ENCODE measurements around the gene PRMT6.

Gene PRMT6

DNA sequence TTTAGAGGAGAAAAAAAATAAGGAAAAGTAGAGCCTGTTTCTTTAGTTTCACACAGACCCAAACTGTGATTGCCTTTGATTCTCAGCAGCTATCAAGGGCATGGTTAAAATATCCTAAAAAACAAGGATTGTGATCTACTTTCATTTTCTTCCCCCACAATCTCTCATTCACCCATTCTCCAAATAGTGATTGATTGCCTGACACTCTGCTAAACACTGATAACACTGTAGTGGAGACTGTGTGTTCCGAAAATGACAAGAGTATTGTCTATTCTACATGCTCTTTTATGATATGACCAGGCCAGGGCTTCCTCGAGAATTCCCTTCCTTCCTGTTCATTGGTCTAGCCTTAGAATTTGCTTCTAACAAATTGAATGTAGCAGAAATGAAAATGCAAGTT is 40.2 kb downstream of the PRMT6 start:
- H3K79me2 ChIP-seq (ENCODE audit: insufficient read depth, low read length) = no peaks in the 10 kb centered on the region
- H3K36me3 ChIP-seq (ENCODE audit: insufficient read depth, low read length) = no peaks in the 10 kb centered on the region
- no peaks in the 10 kb centered on the region for H3K9me3 ChIP-seq (ENCODE audit: low read length)
- H3K4me3 ChIP-seq (ENCODE audit: low read depth, low read length, poor library complexity, severe bottlenecking) = no peak overlapping the region
- H3K27ac ChIP-seq (ENCODE audit: low read depth, low read length, poor library complexity, severe bottlenecking) = no peak overlapping the region
- H3K4me1 ChIP-seq (ENCODE audit: insufficient read depth, low read length, severe bottlenecking) = no peaks in the 10 kb centered on the region
- TF ChIP-seq, protein P1, sequence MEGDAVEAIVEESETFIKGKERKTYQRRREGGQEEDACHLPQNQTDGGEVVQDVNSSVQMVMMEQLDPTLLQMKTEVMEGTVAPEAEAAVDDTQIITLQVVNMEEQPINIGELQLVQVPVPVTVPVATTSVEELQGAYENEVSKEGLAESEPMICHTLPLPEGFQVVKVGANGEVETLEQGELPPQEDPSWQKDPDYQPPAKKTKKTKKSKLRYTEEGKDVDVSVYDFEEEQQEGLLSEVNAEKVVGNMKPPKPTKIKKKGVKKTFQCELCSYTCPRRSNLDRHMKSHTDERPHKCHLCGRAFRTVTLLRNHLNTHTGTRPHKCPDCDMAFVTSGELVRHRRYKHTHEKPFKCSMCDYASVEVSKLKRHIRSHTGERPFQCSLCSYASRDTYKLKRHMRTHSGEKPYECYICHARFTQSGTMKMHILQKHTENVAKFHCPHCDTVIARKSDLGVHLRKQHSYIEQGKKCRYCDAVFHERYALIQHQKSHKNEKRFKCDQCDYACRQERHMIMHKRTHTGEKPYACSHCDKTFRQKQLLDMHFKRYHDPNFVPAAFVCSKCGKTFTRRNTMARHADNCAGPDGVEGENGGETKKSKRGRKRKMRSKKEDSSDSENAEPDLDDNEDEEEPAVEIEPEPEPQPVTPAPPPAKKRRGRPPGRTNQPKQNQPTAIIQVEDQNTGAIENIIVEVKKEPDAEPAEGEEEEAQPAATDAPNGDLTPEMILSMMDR (IDR thresholded peaks at IDR 0.05; ENCODE audit: low read length) = no peak
- no peak for TF ChIP-seq EZH2 (IDR thresholded peaks at IDR 0.05; ENCODE audit: borderline replicate concordance, low read length)
- no peaks in the 10 kb centered on the region for H4K20me1 ChIP-seq (ENCODE audit: insufficient read depth, low read length)
- H3K27me3 ChIP-seq (ENCODE audit: insufficient read depth, low read length) = no peaks in the 10 kb centered on the region
- no peak overlapping the region for H2AFZ ChIP-seq (ENCODE audit: low read length)
- no peaks in the 10 kb centered on the region for H3K9me2 ChIP-seq (ENCODE audit: low read depth, low read length)
- H3K9ac ChIP-seq (ENCODE audit: low read length) = no peak overlapping the region
- H3K4me2 ChIP-seq (ENCODE audit: low read length) = no peak overlapping the region
- H3F3A ChIP-seq (ENCODE audit: insufficient read depth, low read length) = no peaks in the 10 kb centered on the region

DNA sequence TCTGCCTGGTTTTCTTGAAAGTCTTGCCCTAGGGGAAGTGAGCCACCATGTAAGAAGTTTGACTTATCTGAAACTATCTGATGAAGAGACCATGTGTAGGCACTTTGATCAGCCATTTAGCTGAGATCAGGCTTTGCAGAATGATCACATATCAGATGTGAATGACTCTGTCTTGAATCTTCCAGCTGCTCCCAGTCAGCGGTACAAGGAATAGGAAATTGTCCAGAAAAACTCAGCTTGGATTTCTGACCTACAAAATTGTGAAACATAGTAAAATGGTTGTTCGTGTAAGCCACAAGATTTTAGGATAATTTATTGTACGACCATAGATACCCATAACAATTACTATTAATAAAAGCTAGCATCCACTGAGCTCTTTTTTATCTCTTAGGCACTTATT is 42.5 kb downstream of the PRMT6 start:
- H3K27me3 ChIP-seq (ENCODE audit: insufficient read depth, low read length) = no peaks in the 10 kb centered on the region
- H3K36me3 ChIP-seq (ENCODE audit: insufficient read depth, low read length) = no peaks in the 10 kb centered on the region
- H3K9me2 ChIP-seq (ENCODE audit: low read depth, low read length) = no peaks in the 10 kb centered on the region
- no peaks in the 10 kb centered on the region for H3K9me3 ChIP-seq (ENCODE audit: low read length)
- H3F3A ChIP-seq (ENCODE audit: insufficient read depth, low read length) = no peaks in the 10 kb centered on the region
- no peaks in the 10 kb centered on the region for H4K20me1 ChIP-seq (ENCODE audit: insufficient read depth, low read length)
- TF ChIP-seq, protein P1 (IDR thresholded peaks at IDR 0.05; ENCODE audit: low read length) = no peak
- no peak for TF ChIP-seq EZH2 (IDR thresholded peaks at IDR 0.05; ENCODE audit: borderline replicate concordance, low read length)
- H3K79me2 ChIP-seq (ENCODE audit: insufficient read depth, low read length) = no peaks in the 10 kb centered on the region
- H3K4me2 ChIP-seq (ENCODE audit: low read length) = no peak overlapping the region
- H3K4me3 ChIP-seq (ENCODE audit: low read depth, low read length, poor library complexity, severe bottlenecking) = no peak overlapping the region
- no peaks in the 10 kb centered on the region for H3K4me1 ChIP-seq (ENCODE audit: insufficient read depth, low read length, severe bottlenecking)
- H3K27ac ChIP-seq (ENCODE audit: low read depth, low read length, poor library complexity, severe bottlenecking) = no peak overlapping the region
- H2AFZ ChIP-seq (ENCODE audit: low read length) = no peak overlapping the region
- H3K9ac ChIP-seq (ENCODE audit: low read length) = no peak overlapping the region

DNA sequence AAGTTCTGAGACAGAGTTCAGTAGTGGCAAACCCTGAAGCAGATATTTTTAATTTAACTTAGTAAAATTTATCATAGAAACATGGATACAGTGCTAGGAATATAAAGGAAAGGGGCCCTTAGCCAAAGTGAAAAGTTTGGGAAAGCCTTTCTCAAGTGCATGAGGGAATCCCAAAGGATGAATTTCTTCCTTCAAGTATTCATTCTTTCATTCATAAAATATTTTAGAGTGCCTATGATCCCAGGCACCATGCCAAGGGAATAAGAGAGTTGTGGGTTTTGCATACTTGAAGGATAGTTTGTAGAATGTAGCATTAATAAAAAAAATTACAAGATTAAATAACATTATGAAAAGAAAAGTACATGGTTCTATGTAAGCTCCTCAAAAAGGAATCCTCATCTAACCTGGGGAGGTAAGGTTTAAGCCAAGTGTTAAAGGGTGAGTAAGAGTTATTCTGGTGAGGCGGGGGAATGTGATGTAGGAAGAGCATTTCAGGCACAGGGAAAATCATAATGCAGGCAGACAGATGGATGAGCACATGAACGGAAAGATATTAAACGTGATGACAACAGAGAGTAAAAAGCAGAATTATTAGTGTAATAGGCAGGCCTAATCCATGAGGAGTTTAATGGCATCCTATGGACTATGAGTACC is 44.0 kb downstream of the PRMT6 start:
- no peaks in the 10 kb centered on the region for H3K4me1 ChIP-seq (ENCODE audit: insufficient read depth, low read length, severe bottlenecking)
- no peaks in the 10 kb centered on the region for H3K9me3 ChIP-seq (ENCODE audit: low read length)
- no peak overlapping the region for H3K9ac ChIP-seq (ENCODE audit: low read length)
- no peaks in the 10 kb centered on the region for H3K79me2 ChIP-seq (ENCODE audit: insufficient read depth, low read length)
- no peak for TF ChIP-seq EZH2 (IDR thresholded peaks at IDR 0.05; ENCODE audit: borderline replicate concordance, low read length)
- TF ChIP-seq, protein P1 (IDR thresholded peaks at IDR 0.05; ENCODE audit: low read length) = no peak
- no peak overlapping the region for H3K27ac ChIP-seq (ENCODE audit: low read depth, low read length, poor library complexity, severe bottlenecking)
- no peak overlapping the region for H2AFZ ChIP-seq (ENCODE audit: low read length)
- no peak overlapping the region for H3K4me2 ChIP-seq (ENCODE audit: low read length)
- H3K27me3 ChIP-seq (ENCODE audit: insufficient read depth, low read length) = no peaks in the 10 kb centered on the region
- no peaks in the 10 kb centered on the region for H3K36me3 ChIP-seq (ENCODE audit: insufficient read depth, low read length)
- no peaks in the 10 kb centered on the region for H3K9me2 ChIP-seq (ENCODE audit: low read depth, low read length)
- H4K20me1 ChIP-seq (ENCODE audit: insufficient read depth, low read length) = no peaks in the 10 kb centered on the region
- no peak overlapping the region for H3K4me3 ChIP-seq (ENCODE audit: low read depth, low read length, poor library complexity, severe bottlenecking)
- H3F3A ChIP-seq (ENCODE audit: insufficient read depth, low read length) = no peaks in the 10 kb centered on the region

All from OCI-LY1 (cell line).